Peyer's patch (tissue), 4 donors: ENCODE data around the gene ZNF750.

Source experiments
- CTCF ChIP-seq, 6 experiments: fragments of 450-650 bp in 4 of 6; fragments of 200-600 bp in 2 of 6; sonication (generic) in 1 of 6; IDR thresholded peaks; one replicate each; pipeline ENCODE4 v1.5.1; 2017 to 2019; ENCODE audit warnings: antibody characterized with exemption in 6 of 6, mild to moderate bottlenecking in 3 of 6, moderate library complexity in 1 of 6
- POLR2A ChIP-seq, 2 donors: fragments of 450-650 bp; IDR thresholded peaks; one replicate each; pipeline ENCODE4 v1.5.1; 2017; ENCODE audit warnings: antibody characterized with exemption in 2 of 2, mild to moderate bottlenecking in 2 of 2, moderate library complexity in 2 of 2

DNA sequence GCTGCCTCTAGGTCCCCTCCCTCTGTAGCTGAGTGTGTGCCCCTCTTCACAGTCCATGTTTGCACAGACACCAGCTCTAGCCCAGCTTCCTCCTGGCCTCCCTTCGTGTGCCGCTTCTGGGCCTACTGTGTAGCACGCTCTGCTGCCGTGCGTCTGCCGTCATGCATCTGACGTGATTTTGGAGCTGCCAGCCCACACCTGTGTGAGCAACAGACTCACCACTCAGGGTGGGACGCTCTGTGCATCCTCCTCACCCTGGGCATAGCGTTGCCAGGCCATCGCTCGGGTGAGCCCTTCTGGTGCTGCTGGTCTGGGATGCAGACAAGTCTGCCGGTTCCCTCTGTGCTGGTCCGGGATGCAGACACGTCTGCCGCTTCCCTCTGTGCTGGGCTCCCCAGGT lies 39.4 kb upstream of the ZNF750 start:
- no peak for TF ChIP-seq CTCF (IDR thresholded peaks at IDR 0.05)
- no peak for TF ChIP-seq POLR2A (IDR thresholded peaks at IDR 0.05)
